GM18907 (cell line): ENCODE data around the gene STPG2.
"Not testable (repeated sequence)": the region's sequence is repeated elsewhere in the genome, so short reads cannot be mapped to it uniquely, and the experiment has no call there.

Experiments
- ATAC-seq: cut with Tn5 transposase; IDR thresholded peaks from one replicate; pipeline ENCODE4 v1.9.1; 2021; ENCODE audit warnings: mild to moderate bottlenecking, moderate library complexity; ENCODE audit not compliant: unreplicated experiment

STPG2 gene

DNA sequence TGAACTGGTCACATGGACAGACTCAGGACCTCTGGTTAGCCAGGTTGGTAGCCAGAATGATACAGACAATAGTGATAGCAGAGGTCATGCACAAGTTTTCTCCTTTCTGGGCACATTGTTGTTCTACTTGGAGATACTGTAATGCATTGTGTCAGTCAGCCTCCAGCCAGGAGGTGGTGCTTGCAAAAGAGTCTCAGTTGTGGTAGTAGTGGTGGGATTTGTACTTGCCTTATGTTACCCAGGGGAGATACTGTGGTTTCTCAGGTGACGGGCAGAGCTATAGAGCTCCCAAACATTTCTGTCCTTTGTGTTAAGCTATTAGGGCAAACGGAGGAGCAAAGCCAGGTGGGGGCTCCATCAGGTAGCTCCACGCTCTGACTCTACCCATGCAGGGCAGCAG lies 190.5 kb downstream of the STPG2 start:
- no peak for ATAC-seq

DNA sequence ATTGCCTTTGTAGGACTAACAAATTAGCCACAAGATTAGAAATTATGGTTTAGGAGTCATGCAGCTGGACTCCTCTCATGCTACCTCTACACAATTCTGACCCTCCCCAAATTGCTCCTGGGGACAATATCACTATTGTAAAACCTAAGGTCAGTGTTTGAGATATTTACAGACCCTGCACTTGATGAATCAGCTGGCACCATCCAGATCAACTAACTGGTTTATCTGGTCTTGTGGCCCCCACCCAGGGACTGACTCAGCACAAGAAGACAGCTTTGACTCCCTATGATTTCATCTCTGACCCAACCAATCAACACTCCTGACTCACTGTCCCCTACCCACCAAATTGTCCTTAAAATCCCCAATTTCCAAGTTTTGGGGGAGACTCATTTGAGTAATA lies 192.4 kb downstream of the STPG2 start:
- no peak for ATAC-seq

DNA sequence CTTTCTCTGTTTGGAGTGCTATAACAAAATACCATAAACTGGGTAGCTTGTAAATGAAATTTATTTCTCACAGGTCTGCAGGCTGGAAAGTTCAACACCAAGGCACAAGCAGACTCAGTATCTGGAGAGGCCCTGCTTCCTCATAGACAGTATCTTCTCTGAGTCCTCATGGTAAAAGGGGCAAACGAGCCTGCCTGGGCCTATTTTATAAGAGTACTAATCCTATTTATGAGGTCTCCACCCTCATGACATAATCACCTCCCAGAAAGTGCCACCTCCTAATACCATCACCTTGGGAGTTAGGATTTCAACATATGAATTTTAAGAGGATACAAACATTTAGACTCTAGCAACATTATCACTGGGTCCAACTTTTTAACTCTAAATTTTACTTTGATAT lies 200.3 kb downstream of the STPG2 start:
- ATAC-seq, result no peak

DNA sequence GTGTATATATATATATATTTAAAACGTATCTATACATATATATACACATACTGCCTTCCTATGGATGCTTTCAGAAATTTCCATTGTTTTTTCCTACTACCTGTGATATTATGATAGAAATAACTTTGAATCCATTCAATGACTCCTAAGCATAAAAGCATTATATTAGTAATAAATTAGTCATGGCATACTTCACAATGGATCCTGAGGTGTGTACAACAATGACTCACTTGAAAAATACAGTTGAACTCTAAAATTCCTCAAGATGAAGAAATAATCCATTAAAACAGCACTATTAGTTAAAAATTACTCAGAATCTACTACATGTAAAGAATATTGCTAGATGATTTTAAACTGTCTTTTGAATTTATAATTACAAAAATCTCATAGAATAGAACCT lies 201.1 kb downstream of the STPG2 start:
- no peak for ATAC-seq

DNA sequence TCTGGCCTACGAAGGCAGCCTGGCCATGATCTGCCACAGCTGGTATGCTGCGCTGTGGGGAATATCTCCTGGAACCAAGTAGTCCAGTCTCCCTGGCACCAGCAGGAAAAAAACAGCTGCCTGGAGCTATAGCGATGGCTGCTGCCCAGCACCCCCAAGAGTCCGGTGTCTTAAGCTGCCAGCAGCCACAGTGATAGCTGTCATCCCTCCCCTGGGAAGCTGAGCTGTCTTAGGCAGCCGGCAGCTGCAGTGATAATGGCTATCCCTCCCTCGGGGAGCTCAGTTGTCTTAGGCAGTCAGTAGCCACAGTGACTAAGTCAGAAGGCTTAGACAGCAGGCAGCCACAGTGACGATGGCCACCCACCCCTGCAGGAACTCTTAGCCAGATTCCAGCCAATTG lies 205.1 kb downstream of the STPG2 start:
- no peak for ATAC-seq

DNA sequence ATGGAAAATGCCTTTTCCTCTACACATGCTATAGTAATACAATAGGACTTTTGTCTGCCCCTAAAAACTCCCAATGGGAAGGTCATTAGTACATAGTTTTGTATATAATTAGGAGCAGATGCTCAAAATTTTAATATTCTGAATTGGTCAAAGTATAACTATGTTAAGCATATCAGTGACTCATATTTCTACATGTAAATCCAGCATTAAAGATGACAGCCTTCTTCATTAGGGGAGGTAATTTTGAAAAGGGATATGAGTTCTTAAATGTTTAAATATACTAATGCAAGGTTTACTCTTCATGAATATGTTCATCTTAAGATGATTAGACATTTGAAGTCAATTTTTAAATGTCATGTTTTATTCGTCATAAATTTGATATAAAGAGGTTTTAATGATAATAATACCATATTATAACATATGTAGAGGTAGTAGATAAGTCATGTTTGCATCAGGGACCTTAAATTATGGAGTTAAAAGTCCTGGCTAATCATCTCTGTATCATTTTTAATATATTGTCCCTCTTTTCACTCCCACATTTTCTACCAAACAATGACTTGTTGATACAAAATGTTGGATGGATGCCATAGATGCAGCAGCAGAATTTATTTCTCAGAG lies 218.8 kb downstream of the STPG2 start:
- no peak for ATAC-seq

DNA sequence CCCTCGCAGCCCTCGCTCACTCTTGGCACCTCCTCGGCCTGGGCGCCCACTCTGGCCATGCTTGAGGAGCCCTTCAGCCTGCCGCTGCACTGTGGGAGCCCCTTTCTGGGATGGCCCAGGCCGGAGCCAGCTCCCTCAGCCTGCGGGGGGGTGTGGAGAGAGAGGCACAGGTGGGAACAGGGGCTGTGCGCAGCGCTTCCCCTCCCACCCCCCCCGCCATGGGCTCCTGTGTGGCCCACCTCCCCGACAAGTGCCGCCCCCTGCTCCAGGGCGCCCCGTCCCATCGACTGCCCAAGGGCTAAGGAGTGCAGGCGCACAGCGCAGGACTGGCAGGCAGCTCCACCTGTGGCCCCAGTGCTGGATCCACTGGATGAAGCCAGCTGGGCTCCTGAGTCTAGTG lies 220.2 kb downstream of the STPG2 start:
- no peak for ATAC-seq

DNA sequence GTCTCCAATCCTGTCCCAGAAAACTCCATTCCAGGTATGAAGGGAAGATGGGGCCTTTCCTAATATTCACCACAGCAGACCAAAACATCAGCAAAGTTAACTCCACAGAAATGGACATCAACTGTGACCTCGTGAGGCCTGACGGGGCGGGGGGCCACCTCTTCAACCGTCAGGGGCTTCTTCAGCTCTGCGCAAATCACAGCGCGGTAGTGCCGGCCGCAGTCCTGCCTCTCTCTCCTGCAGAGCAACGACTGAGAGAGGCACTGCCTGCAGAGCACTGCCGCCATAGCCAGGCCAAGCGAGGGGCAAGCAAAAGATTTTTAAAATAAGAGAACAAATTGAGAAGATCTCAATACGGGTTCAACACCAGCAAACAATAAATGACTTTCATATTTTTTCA lies 226.2 kb downstream of the STPG2 start:
- ATAC-seq, result no peak

DNA sequence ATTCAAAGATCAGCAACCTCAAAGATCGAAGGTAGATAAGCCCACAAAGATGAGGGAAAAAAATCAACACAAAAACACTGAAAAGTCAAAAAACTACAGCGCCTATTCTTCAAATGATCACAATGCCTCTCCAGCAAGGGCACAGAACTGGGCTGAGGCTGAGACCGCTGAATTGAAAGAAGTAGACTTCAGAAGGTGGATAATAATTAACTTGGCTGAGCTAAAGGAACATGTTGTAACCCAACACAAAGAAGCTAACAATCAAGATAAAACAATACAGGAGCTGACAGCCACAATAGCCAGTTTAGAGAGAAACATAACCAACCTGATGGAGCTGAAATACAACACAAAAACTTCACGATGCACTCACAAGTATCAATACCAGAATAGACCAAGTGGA lies 231.1 kb downstream of the STPG2 start:
- ATAC-seq, result no peak

DNA sequence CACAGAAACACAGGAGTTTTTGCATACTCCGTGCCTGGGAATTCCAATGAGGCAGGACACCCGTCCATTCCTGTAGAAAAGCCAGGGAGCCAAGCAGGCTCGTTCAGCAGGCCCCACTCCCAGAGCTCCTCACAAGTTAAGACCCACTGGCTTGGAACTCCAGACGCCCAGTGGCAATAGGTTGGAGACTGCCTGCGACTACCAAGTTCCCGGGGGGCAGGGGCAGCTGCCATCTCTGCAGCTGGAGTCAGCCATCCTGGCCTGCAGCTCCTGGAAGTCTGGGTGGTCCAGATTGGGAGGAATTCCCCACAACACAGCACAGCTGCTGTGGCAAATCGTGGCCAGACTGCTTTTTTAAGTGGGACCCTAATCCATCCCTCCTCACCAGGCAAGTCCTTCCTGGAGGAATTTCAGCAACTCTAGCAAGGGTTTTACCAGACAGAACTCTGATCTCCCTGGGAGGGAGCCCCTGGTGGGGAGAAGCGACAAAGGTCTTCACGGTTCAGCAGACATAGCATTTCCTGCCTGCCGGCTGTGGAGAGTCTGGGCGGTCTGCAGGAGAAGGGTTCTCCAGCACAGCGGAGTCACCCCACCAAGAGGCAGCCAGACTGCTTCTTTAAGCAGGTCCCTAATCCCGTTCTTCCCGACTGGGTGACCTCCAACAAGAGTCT lies 231.9 kb downstream of the STPG2 start:
- no peak for ATAC-seq

DNA sequence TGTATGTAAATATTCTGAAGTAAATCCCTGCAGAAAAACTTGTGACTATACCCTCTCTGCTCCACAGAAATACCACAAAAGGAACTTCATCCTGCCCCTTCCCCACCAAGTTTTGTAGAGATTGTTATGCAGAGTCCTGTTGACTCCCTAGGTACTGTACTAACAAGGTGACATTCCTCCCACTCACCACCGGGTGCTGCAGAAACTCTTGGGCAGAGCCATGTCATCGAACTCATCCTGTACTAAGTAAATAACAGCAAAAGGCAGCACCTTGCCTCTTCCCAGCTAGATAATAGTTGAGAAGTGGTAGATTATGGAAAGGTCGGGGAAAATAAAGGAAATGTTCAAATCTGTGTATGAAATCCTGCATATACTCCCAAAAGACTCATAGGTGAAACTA lies 233.3 kb downstream of the STPG2 start:
- ATAC-seq, result no peak

DNA sequence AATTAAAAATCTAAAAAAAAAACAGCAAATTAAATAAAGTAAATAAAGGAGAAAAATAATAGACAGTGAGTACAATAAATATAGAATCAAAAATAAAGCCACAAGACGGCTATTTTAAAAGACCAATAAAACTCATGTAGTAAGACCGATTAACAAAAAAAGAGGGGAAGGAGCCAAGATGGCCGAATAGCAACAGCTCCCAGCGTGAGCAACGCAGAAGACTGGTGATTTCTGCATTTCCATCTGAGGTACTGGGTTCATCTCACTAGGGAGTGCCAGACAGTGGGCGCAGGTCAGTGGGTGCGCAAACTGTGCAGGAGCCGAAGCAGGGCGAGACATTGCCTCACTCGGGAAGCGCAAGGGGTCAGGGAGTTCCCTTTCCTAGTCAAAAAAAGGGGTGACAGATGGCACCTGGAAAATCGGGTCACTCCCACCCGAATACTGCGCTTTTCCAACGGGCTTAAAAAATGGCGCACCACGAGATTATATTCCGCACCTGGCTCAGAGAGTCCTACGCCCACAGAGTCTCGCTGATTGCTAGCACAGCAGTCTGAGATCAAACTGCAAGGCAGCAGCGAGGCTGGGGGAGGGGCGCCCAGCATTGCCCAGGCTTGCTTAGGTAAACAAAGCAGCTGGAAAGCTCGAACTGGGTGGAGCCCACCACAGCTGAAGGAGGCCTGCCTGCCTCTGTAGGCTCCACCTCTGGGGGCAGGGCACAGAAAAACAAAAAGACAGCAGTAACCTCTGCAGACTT lies 239.7 kb downstream of the STPG2 start:
- not testable (repeated sequence) for ATAC-seq

DNA sequence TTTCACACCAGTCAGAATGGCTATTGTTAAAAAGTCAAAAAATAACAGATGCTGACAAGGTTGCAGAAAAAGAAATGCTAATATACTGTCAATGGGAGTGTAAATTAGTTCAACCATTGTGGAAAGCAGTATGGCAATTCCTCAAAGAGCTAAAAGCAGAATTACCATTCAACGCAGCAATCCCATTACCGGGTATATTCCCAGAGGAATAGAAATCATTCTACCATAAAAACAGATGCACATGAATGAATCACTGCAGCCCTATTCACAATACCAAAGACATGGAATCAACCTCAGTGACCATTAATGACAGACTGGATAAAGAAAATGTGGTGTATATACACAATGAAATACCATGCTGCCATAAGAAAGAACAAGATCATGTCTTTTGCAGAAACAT lies 243.0 kb downstream of the STPG2 start:
- ATAC-seq, result no peak

DNA sequence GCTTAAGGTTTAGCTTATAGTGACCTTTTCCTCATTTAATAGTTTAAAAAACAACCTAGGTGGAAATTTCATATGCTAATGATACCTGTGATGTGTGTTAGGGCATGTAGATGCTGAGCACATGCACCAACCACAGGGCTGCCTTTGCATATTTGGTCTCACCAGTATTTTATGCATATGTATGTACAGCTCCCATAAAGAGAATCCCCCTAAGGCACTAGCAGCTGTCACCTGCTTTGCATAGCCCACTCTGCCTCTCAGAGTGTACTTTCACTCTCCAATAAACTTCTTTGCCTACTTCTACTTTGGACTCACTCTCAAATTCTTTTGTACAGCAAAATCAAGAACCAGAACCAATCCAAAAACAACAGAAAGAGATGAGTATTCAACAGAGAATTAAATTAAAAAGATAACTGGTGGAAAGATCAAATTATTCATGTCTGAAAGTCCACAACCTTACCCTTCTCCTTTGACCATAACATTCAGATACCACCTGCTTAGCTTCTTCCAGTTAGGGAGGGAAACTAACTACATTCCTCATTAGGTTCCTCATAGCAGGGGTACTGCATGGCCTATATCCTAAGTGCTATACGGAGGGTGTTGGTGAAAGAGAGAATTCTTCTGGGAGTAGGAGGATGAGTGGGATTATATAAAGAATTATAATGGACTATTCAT lies 250.5 kb downstream of the STPG2 start:
- no peak for ATAC-seq

DNA sequence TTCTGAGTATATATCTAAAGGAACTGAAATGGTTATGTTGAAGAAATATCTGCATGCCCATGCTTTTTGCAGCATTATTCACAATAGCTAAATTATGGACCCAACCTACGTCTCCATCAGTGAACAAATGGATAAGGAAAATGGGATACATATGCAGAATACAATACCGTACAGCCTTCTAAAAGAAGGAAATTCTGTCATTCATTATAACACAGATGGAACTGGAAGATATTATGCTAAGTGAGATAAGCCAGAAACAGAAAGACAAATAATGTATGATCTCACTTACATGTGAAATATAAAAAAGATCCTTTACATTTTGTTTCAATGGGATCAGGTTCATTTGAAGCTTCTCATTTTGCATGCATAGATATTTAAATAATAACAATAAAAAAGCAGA lies 263.3 kb downstream of the STPG2 start:
- ATAC-seq, result no peak

DNA sequence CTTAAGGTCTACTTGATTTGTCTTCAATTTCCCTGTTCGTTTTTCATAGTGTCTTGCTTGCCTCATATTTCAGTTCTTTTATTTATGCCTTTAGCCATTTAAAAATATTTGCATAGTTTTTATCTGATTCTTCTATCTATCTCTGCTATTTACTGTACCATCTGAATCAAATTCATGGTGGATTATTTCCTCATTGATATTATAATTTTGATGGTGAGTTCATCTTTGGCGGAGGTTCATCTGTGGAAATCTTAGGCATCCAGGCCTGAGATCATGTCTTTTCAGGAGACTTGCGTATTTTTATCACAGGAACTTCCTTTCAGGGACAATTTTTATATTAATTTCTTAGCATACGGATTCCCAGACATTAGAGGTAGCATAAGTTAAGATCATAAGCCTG lies 275.2 kb downstream of the STPG2 start:
- no peak for ATAC-seq

DNA sequence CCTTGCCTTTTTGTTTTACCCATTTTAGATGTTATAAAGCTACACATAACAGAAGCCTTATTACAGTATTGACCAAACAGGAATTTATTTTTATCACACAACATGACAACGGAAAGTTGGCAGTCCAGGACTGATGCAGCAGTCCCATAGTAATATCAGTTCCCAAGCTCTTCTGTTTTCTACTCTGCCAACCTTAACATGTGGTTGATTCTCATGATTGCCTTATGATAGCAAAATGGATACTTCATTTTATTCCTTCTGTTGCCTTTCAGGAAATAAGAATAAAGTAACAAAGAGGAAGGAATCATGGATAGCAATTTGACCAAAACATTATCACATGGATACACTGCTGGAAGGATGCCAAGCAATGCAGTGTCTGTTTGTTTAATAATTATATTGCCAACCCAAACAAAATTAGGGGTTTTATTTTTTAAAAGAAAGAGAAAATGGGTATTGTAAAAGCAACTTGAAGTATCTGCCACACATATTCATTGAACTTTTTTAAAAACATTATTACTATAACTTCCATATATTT lies 275.7 kb downstream of the STPG2 start:
- ATAC-seq, result no peak

DNA sequence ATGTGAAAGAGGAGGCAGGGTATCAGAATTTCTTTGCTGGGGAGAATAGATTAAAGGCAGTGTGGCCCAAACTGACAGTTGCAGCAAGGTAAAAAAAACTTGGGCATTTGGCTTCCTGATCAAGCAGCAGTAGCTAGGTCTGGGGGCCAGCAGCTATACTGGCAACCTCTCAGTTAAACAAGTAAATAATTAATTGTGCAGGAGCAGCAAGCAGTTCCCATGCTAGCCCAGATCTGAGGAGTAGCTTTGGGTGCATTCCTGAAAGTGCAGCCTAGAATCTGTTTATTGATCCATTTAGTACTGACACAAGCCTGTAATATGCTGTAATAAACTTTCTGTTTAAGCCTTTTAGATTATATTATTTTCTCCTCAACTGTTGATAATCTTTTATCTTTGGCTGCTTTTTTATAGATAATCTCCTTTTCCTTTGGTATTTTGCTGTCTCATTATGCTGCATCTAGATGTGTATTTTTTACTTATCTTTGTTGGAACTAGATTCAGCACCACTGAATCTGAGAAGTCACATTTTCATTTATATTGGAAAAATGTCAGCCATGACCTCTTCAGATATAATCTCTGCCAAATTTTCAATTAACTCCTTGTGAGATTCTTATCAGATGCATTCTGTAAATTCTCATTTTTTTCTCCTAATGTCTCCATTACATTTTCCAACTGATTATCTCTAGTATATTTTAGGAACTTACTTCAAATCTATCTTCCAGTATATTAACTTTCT lies 276.3 kb downstream of the STPG2 start:
- ATAC-seq, result no peak

DNA sequence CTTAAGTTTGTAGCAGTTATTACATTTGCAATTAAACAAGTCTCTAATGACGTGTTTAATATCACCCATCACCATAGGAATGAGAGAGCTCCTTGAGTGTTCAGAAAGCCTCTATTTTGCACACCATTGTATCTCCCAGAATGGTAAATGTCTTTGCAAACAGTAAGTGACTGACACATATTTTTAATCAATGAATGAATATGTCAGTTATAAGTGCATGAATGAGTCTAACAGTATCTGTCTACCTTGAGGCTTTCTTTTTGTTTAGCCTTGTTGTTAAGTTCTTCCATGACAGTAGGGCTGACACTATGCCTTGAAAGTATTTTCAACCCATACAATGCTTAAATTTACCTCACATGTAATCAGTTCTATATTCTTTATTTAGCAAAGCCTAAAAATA lies 292.2 kb downstream of the STPG2 start:
- no peak for ATAC-seq

DNA sequence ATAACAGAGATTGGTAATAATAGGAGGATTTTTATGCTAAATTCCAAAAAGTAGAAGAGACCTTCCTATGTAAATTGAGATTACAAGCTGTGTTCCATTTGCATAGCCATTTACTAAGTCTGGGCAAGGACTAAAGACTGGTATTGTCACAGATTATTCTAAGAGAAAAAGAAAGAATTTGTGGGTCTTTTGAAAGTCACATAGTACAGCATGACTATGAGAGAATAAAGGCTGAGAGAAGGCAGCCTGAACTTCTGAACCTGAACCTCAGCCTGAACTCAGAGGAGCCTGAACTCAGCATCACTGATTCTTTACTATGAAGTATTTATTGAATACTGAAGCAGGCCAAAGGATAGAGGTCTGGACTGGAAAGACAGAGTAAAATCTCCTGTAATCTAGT lies 297.5 kb downstream of the STPG2 start:
- ATAC-seq, result no peak

DNA sequence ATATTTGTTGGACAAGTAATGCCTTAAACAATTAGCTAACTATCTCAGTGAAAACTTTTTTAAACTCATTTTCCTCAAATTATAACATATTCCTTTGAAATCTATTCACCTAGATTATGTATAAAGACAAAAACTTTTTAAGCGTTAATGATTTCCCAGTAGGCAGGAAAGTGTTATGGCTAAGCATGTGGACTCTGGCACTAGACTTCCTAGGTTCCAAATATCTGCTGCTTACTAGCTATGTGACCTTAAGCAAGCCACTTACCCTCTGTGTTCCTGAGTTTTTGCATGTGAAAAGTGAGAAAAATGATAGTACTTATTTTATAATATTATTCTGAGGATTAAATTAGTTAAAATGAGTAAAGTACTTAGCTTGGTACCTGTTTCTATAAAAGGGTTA lies 301.8 kb downstream of the STPG2 start:
- no peak for ATAC-seq
